AG08396 (cell line): Measurements from ENCODE around the gene MYBPH.

ENCODE experiments used
- DNase-seq: peaks from one replicate; pipeline ENCODE4 v3.0.0; 2012; ENCODE audit warnings: low spot score, mixed read lengths

MYBPH gene

DNA sequence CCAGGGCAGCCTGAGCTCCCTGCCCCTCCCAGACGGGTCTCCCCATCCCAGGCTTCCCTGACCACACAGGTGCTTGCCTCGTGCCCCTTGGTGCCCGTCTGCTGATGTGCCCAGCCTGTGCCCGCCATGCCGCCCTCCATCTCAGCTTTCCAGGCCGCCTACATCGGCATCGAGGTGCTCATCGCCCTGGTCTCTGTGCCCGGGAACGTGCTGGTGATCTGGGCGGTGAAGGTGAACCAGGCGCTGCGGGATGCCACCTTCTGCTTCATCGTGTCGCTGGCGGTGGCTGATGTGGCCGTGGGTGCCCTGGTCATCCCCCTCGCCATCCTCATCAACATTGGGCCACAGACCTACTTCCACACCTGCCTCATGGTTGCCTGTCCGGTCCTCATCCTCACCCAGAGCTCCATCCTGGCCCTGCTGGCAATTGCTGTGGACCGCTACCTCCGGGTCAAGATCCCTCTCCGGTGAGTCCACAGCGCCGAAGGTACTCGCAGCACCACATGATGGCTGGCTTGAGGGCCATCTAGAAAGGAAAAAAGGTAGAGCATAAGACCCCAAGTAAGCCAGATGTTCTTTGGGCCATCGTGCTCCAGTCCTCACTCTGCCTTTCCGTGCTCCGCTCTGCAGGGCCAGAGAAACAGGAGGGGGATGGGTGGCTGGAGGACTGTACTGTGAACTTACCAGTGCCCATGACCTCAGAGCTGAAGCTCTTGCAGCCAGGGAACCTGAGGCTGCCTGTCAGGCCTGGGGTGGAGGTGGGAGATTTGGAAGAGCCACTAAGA, 46.7 kb downstream of the MYBPH start:
- no peak for DNase-seq

GRCh38 chr1:203128431-203128715, 47.3 kb downstream of the MYBPH start:
- DNase-seq = no peak

GRCh38 chr1:203127666-203128430, 47.8 kb downstream of the MYBPH start, which contains the start of gene ADORA1:
ADORA1 (plus strand) TSS chr1:203127726; CDS start chr1:203128842, 1,116 bp downstream.
- DNase-seq = peak; percentile 76

- DNase-seq = no peak
Observed at GRCh38 chr1:203126866-203127665, 48.6 kb downstream of the MYBPH start.

GRCh38 chr1:203126151-203126865, 49.3 kb downstream of the MYBPH start:
- DNase-seq = peak; percentile 66

- DNase-seq = no peak
Observed at GRCh38 chr1:203124546-203125317, 50.9 kb downstream of the MYBPH start.

- DNase-seq = no peak
Observed at GRCh38 chr1:203124011-203124410, 51.6 kb downstream of the MYBPH start.

GRCh38 chr1:203122159-203122558, 53.5 kb downstream of the MYBPH start:
- no peak for DNase-seq

DNA sequence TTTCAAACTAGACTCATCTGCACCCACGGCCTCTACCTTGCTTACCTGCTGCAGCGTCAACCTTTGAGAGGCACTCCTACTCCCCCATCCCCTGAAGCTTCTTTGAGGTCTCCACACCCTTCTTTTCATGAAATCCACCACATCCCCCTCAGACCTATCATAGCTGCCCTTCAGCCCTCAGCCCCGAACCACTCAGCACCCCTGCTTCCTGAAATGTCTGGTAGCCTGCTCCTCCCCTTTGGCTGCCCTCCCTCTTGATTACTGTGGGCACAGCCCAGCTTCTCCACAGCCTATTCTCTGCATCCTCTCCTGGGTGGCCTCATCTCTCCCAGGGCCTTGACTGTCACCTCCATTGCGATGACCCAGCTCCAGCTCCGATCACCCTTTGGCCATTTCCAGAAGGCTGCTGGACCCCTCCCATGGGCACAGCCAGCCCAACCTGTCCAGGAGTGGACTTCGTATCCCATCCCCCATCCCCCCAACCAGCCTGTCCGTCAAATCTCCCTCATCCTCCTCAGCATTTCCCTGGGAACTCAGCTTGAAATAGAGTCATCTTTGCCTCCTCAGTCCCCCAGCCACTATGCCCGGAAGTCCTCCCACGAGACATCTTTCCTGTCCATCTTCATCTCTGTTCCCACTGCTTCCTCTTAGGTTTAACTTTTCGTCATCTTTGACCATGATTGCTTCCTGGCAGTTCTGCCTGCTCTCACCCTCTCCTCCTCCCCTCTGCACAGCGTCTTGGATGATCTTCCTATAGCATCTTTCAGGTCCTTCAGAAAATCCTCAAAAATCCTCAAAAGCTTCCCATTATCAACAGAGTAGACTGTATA, 54.2 kb downstream of the MYBPH start:
- DNase-seq = no peak

DNA sequence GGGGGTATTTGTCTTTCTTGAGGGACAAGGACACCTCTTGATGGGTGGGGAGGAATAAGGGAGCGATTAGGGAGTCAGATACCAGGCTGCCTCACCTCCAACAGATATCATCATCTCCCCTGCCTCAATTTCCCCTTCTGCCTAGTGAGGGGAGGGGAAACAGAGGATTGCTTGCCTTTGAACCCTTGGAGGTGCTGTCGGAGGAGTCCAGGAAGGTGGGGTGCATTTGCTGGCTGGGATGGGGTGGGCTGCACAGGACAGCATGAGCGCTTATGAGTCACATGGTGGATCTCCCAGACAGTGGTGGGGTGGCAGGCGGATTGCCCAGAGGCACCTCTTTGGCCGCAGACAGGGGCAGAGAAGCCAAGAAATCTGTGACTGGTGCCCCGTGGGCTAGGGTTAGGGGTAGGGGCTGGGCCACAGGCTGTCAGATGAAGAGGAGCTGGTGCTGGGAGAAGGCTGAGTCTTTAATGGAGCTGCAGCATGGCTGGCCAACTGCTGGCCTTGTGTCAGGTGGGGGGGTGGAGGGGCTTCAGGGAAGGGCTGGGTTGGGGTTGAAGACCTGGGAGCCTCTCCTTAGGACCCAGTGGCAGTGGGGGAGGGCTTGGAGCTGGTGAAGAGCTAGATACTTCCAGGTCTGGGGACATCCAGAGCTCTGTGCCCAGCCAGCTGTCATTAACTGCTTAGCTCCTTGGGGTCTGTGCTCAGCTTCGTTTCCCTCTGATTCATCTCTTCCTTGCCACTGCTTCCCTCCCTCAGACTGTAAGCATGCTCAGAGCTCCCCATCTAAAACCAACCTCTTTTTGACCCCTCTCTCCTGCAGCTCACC, 55.1 kb downstream of the MYBPH start:
- no peak for DNase-seq
